ENCODE measurements around the gene OBSCN. TPM values are rescaled to one million over a fixed set of nuclear protein-coding genes. Genes with fewer than 3 reads are reported as not detected.

OBSCN gene
- total RNA-seq, 1 donor from 2014 or later: 5.1 TPM

DNA sequence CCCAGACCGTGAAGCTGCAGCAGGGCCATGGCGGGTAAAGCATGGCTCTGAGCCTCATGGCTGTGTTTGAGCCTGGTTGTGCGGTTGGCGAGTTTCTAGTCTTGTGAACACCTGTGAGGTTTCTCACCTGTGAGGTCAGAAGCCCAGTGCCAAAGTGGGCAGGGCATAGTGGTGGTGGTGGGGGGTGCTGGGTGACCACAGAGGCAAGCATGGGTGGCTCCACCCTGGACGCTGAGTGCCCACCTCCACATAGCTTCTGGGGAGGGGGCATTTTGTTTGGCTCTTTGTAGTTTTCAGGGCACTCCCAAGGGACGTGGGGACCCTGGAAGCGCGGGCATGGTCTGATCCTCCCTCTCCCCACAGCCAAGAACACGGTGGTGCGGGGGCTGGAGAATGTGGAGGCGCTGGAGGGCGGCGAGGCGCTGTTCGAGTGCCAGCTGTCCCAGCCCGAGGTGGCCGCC lies 107.7 kb downstream of the OBSCN start:
- Mint-ChIP-seq H3K4me1 (no peaks in the 10 kb centered on the region), H3K27ac (no peak overlapping the region), H3K36me3 (peaks cover 6% of the 10 kb centered on the region), H3K27me3 (ENCODE audit: insufficient read depth, low read depth) (peaks cover 2% of the 10 kb centered on the region), H3K4me3 (no peak overlapping the region), H3K9me3 (peaks cover 5% of the 10 kb centered on the region)
- no peaks in the 10 kb centered on the region for H3K36me3 ChIP-seq
- no peak overlapping the region for H3K4me2 ChIP-seq
- no peaks in the 10 kb centered on the region for H3K27me3 ChIP-seq
- H3K27ac ChIP-seq: no peak overlapping the region
- H3K9ac ChIP-seq: no peak overlapping the region
- no peaks in the 10 kb centered on the region for H3K79me2 ChIP-seq (ENCODE audit: low read depth)
- no peak for DNase-seq (ENCODE audit: low spot score)
- TF ChIP-seq EZH2 (IDR thresholded peaks at IDR 0.05): no peak
- TF ChIP-seq EZH2phosphoT487 (IDR thresholded peaks at IDR 0.05): no peak
- TF ChIP-seq, protein P1, sequence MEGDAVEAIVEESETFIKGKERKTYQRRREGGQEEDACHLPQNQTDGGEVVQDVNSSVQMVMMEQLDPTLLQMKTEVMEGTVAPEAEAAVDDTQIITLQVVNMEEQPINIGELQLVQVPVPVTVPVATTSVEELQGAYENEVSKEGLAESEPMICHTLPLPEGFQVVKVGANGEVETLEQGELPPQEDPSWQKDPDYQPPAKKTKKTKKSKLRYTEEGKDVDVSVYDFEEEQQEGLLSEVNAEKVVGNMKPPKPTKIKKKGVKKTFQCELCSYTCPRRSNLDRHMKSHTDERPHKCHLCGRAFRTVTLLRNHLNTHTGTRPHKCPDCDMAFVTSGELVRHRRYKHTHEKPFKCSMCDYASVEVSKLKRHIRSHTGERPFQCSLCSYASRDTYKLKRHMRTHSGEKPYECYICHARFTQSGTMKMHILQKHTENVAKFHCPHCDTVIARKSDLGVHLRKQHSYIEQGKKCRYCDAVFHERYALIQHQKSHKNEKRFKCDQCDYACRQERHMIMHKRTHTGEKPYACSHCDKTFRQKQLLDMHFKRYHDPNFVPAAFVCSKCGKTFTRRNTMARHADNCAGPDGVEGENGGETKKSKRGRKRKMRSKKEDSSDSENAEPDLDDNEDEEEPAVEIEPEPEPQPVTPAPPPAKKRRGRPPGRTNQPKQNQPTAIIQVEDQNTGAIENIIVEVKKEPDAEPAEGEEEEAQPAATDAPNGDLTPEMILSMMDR (IDR thresholded peaks at IDR 0.05): no peak
- H3K4me1 ChIP-seq: no peaks in the 10 kb centered on the region
- H3F3A ChIP-seq (ENCODE audit: low read depth): no peaks in the 10 kb centered on the region
- H3K4me3 ChIP-seq: no peak overlapping the region
- no peaks in the 10 kb centered on the region for H3K9me3 ChIP-seq (ENCODE audit: low read depth)
- no peaks in the 10 kb centered on the region for H4K20me1 ChIP-seq (ENCODE audit: low read depth)
- no peak overlapping the region for H2AFZ ChIP-seq (replicated peaks)

DNA sequence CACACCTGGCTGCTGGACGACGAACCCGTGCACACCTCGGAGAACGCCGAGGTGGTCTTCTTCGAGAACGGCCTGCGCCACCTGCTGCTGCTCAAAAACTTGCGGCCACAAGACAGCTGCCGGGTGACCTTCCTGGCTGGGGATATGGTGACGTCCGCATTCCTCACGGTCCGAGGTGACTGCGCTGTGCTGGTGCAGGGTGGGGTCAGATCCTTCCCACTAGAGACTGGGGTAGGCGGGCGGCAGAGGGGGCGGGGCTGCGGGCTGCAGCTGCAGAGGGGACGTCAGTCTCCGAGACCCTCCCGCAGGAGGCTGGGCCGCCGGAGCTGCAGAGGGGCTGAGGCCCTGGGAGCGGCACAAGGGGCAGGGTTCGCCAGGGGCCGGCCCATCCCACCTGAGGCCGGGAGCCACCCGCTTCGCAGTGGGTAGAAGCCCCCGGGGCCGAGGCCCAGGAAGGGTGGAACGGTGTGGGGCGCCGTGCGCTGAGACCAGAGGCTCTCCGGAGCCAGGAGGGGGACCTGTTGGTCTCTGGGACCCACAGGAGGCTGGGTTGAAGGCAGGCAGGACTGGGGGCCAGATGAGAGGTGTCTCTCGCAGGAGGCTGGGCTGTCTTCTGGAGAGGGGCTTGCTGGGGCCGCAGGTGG lies 108.2 kb downstream of the OBSCN start:
- H3K27me3 ChIP-seq: no peaks in the 10 kb centered on the region
- no peak overlapping the region for H3K4me2 ChIP-seq
- Mint-ChIP-seq H3K4me3 (no peak overlapping the region), H3K27ac (no peak overlapping the region), H3K9me3 (peaks cover 5% of the 10 kb centered on the region), H3K36me3 (peaks cover 6% of the 10 kb centered on the region), H3K4me1 (no peaks in the 10 kb centered on the region), H3K27me3 (ENCODE audit: insufficient read depth, low read depth) (peaks cover 2% of the 10 kb centered on the region)
- no peak overlapping the region for H3K27ac ChIP-seq
- no peaks in the 10 kb centered on the region for H3F3A ChIP-seq (ENCODE audit: low read depth)
- H3K79me2 ChIP-seq (ENCODE audit: low read depth): no peaks in the 10 kb centered on the region
- no peak overlapping the region for H3K9ac ChIP-seq
- H3K36me3 ChIP-seq: no peaks in the 10 kb centered on the region
- DNase-seq (ENCODE audit: low spot score): peak; percentile 15
- H4K20me1 ChIP-seq (ENCODE audit: low read depth): no peaks in the 10 kb centered on the region
- H3K4me1 ChIP-seq: no peaks in the 10 kb centered on the region
- H3K4me3 ChIP-seq: no peak overlapping the region
- H2AFZ ChIP-seq (replicated peaks): no peak overlapping the region
- no peaks in the 10 kb centered on the region for H3K9me3 ChIP-seq (ENCODE audit: low read depth)
- TF ChIP-seq, protein P1 (IDR thresholded peaks at IDR 0.05): no peak
- no peak for TF ChIP-seq EZH2phosphoT487 (IDR thresholded peaks at IDR 0.05)
- no peak for TF ChIP-seq EZH2 (IDR thresholded peaks at IDR 0.05)

GRCh38 chr1:228316589-228317387 lies 108.9 kb downstream of the OBSCN start:
- H3K9me3 Mint-ChIP-seq: peaks cover 5% of the 10 kb centered on the region
- DNase-seq (ENCODE audit: low spot score): no peak
- H2AFZ ChIP-seq (replicated peaks): no peak overlapping the region
- no peak overlapping the region for H3K4me3 Mint-ChIP-seq
- peaks cover 2% of the 10 kb centered on the region for H3K27me3 Mint-ChIP-seq (ENCODE audit: insufficient read depth, low read depth)
- H3K4me1 ChIP-seq: no peaks in the 10 kb centered on the region
- H3K36me3 ChIP-seq: no peaks in the 10 kb centered on the region
- H3K27me3 ChIP-seq: no peaks in the 10 kb centered on the region
- no peak overlapping the region for H3K27ac ChIP-seq
- H4K20me1 ChIP-seq (ENCODE audit: low read depth): no peaks in the 10 kb centered on the region
- no peaks in the 10 kb centered on the region for H3K9me3 ChIP-seq (ENCODE audit: low read depth)
- TF ChIP-seq EZH2phosphoT487 (IDR thresholded peaks at IDR 0.05): no peak
- TF ChIP-seq, protein P1 (IDR thresholded peaks at IDR 0.05): no peak
- TF ChIP-seq EZH2 (IDR thresholded peaks at IDR 0.05): no peak
- no peak overlapping the region for H3K4me3 ChIP-seq
- no peak overlapping the region for H3K9ac ChIP-seq
- H3K79me2 ChIP-seq (ENCODE audit: low read depth): no peaks in the 10 kb centered on the region
- no peaks in the 10 kb centered on the region for H3F3A ChIP-seq (ENCODE audit: low read depth)
- peaks cover 6% of the 10 kb centered on the region for H3K36me3 Mint-ChIP-seq
- no peaks in the 10 kb centered on the region for H3K4me1 Mint-ChIP-seq
- no peak overlapping the region for H3K27ac Mint-ChIP-seq
- H3K4me2 ChIP-seq: no peak overlapping the region
